Activated CD4-positive, CD25-positive, alpha-beta regulatory T cell treated with anti-CD3 and anti-CD28 coated beads, Interleukin-2, amount 50 U/mL, for 24 hours (primary cell): ENCODE data around the gene SNX22.
"Not testable (repeated sequence)": the region's sequence is repeated elsewhere in the genome, so short reads cannot be mapped to it uniquely, and the experiment has no call there.

Experiments used
- ATAC-seq, 2 donors: fragments of 150-1000 bp; cut with Tn5 transposase; one replicate each; pipeline ENCODE4 v1.10.0; 2021; ENCODE audit warnings: mild to moderate bottlenecking in 1 of 2, moderate library complexity in 1 of 2

The SNX22 gene

GRCh38 chr15:64151727-64152506, at the start of gene SNX22:
TSS of gene SNX22 (plus strand) at chr15:64151731. CDS start at chr15:64151776, 45 bp downstream.
- ATAC-seq = no peak

GRCh38 chr15:64102497-64102896, 49.0 kb upstream of the SNX22 start:
- no peak for ATAC-seq

- ATAC-seq = no peak
Observed at GRCh38 chr15:64105113-64105704, 46.3 kb upstream of the SNX22 start.

GRCh38 chr15:64107337-64107736, 44.2 kb upstream of the SNX22 start:
- no peak for ATAC-seq

GRCh38 chr15:64110108-64110701, 41.3 kb upstream of the SNX22 start:
- ATAC-seq = not testable (repeated sequence)

GRCh38 chr15:64110950-64111678, 40.4 kb upstream of the SNX22 start:
- peak in 1 of 2 donors; percentile 44 for ATAC-seq

- ATAC-seq = no peak
Observed at GRCh38 chr15:64111679-64112050, 39.9 kb upstream of the SNX22 start.

GRCh38 chr15:64112073-64112772, 39.3 kb upstream of the SNX22 start:
- ATAC-seq = no peak

GRCh38 chr15:64112904-64113303, 38.6 kb upstream of the SNX22 start:
- ATAC-seq = peak; percentile 56 to 82

- no peak for ATAC-seq
Observed at GRCh38 chr15:64117759-64118487, 33.6 kb upstream of the SNX22 start.

- not testable (repeated sequence) for ATAC-seq
Observed at GRCh38 chr15:64120322-64120721, 31.2 kb upstream of the SNX22 start.

- ATAC-seq = no peak
Observed at GRCh38 chr15:64121614-64122013, 29.9 kb upstream of the SNX22 start.

- no peak for ATAC-seq
Observed at GRCh38 chr15:64122444-64122843, 29.1 kb upstream of the SNX22 start.

- ATAC-seq = no peak
Observed at GRCh38 chr15:64122936-64123351, 28.6 kb upstream of the SNX22 start.

- ATAC-seq = no peak
Observed at GRCh38 chr15:64125978-64126377, 25.6 kb upstream of the SNX22 start.

GRCh38 chr15:64127521-64128270, 23.8 kb upstream of the SNX22 start:
- ATAC-seq = no peak

- ATAC-seq = no peak
Observed at GRCh38 chr15:64130159-64130558, 21.4 kb upstream of the SNX22 start.

- no peak for ATAC-seq
Observed at GRCh38 chr15:64131547-64131946, 20.0 kb upstream of the SNX22 start.

- no peak for ATAC-seq
Observed at GRCh38 chr15:64132217-64132616, 19.3 kb upstream of the SNX22 start.

- ATAC-seq = no peak
Observed at GRCh38 chr15:64133623-64134344, 17.7 kb upstream of the SNX22 start.
